Adrenal gland (tissue), 5 donors: ENCODE measurements around the gene GFER.

Experiments
- POLR2A ChIP-seq, 2 donors: fragments of 450-650 bp; IDR thresholded peaks; one replicate each; pipeline ENCODE4 v1.6.1; 2017; ENCODE audit warnings: antibody characterized with exemption in 2 of 2, mild to moderate bottlenecking in 2 of 2, moderate library complexity in 1 of 2
- TF ChIP-seq, protein P1 (sequence below), 6 experiments: fragments of 450-650 bp in 4 of 6; fragments of 200-600 bp in 2 of 6; sonication (generic) in 1 of 6; IDR thresholded peaks; 1 replicate in 5 of 6; 2 replicates in 1 of 6; pipeline versions ENCODE4 v1.5.1 to v1.8.0; 2016 to 2021; ENCODE audit warnings: antibody characterized with exemption in 6 of 6, mild to moderate bottlenecking in 2 of 6, moderate library complexity in 1 of 6
- donor health status: DM: no; HTN: no; CAD: no.

GRCh38 chr16:1979271-1980029 is 4.5 kb upstream of the GFER start:
- TF ChIP-seq, protein P1, sequence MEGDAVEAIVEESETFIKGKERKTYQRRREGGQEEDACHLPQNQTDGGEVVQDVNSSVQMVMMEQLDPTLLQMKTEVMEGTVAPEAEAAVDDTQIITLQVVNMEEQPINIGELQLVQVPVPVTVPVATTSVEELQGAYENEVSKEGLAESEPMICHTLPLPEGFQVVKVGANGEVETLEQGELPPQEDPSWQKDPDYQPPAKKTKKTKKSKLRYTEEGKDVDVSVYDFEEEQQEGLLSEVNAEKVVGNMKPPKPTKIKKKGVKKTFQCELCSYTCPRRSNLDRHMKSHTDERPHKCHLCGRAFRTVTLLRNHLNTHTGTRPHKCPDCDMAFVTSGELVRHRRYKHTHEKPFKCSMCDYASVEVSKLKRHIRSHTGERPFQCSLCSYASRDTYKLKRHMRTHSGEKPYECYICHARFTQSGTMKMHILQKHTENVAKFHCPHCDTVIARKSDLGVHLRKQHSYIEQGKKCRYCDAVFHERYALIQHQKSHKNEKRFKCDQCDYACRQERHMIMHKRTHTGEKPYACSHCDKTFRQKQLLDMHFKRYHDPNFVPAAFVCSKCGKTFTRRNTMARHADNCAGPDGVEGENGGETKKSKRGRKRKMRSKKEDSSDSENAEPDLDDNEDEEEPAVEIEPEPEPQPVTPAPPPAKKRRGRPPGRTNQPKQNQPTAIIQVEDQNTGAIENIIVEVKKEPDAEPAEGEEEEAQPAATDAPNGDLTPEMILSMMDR (IDR thresholded peaks at IDR 0.05) = no peak
- no peak for TF ChIP-seq POLR2A (IDR thresholded peaks at IDR 0.05)
